AG04449 (cell line): ENCODE measurements around the gene CNOT2.

Experiments
- CTCF ChIA-PET: fragments of 350-600 bp; formaldehyde crosslinking; extraction: SDS; loops from one replicate; lab custom pipeline; 2021; ENCODE audit warnings: antibody characterized with exemption; lab: Yijun Ruan, JAX
- POLR2A ChIA-PET: fragments of 400-600, 350-600 bp; formaldehyde crosslinking; extraction: SDS; loops from one replicate; lab custom pipeline; 2020; ENCODE audit warnings: antibody characterized with exemption, inconsistent platforms; lab: Yijun Ruan, JAX
- DNase-seq: peaks from one replicate; pipeline ENCODE4 v3.0.0-alpha.2; 2010; ENCODE audit warnings: low read depth, low spot score
- H3K4me3 ChIP-seq: 2 replicates; pipeline ENCODE4 v1.5.1; 2011; ENCODE audit warnings: low read depth, mild to moderate bottlenecking, control low read depth, low read length
- CTCF ChIP-seq: IDR thresholded peaks from one replicate; pipeline ENCODE4 v1.5.1; 2011; ENCODE audit warnings: mild to moderate bottlenecking, moderate library complexity, low read length, control low read depth, inconsistent platforms; ENCODE audit not compliant: insufficient read depth; ENCODE audit errors: missing control alignments

Gene CNOT2

GRCh38 chr12:70330158-70330557, 86.9 kb downstream of the CNOT2 start:
- ChIA-PET CTCF (interaction anchor here (1.4 to 1.8 kb wide), 2 partner anchors 211 to 430 kb away, joined by 3 to 4 read pairs; no protein-coding TSS in a partner anchor), POLR2A (no interaction called here)
- no peak for TF ChIP-seq CTCF
- H3K4me3 ChIP-seq = no peak overlapping the region
- DNase-seq = no peak

GRCh38 chr12:70332236-70332635, 89.0 kb downstream of the CNOT2 start:
- DNase-seq = no peak
- ChIA-PET CTCF (no interaction called here), POLR2A (no interaction called here)
- TF ChIP-seq CTCF = no peak
- no peak overlapping the region for H3K4me3 ChIP-seq

- CTCF ChIA-PET = interaction anchor here (0.9 kb wide), 1 partner anchor 13 kb away, joined by 3 read pairs; no protein-coding TSS in a partner anchor
- POLR2A ChIA-PET = no interaction called here
These were observed 91.5 kb downstream of the CNOT2 start for GRCh38 chr12:70334742-70335141.

GRCh38 chr12:70338531-70338930, 95.3 kb downstream of the CNOT2 start:
- TF ChIP-seq CTCF = no peak
- POLR2A ChIA-PET = no interaction called here
- no peak for DNase-seq
- no peak overlapping the region for H3K4me3 ChIP-seq
- CTCF ChIA-PET = no interaction called here

More at GRCh38 chr12:70334742-70335141, 91.5 kb downstream of the CNOT2 start:
- no peak for DNase-seq
- no peak for TF ChIP-seq CTCF
- H3K4me3 ChIP-seq = no peak overlapping the region

- ChIA-PET POLR2A (no interaction called here), CTCF (no interaction called here)
- TF ChIP-seq CTCF = no peak
- no peak overlapping the region for H3K4me3 ChIP-seq
- DNase-seq = no peak
These were observed 107.8 kb downstream of the CNOT2 start for GRCh38 chr12:70351076-70351475.

- CTCF ChIA-PET = no interaction called here
- POLR2A ChIA-PET = no interaction called here
- no peak for TF ChIP-seq CTCF
- no peak overlapping the region for H3K4me3 ChIP-seq
- no peak for DNase-seq
These were observed 110.8 kb downstream of the CNOT2 start for GRCh38 chr12:70353780-70354660.
